DND-41 (cell line): ENCODE measurements around the gene ADGRF5.

Experiments
- ATAC-seq: fragments of 200-7000 bp; cut with Tn5 transposase; 3 replicates; pipeline ENCODE4 v1.9.1; 2021; ENCODE audit warnings: low read depth; ENCODE audit not compliant: insufficient read depth
- DNase-seq: peaks from one replicate; pipeline ENCODE4 v3.0.0-alpha.2; 2020
- H2AFZ ChIP-seq: 2 replicates; pipeline ENCODE4 v1.6.0; 2012; ENCODE audit warnings: low read depth, low read length
- H3K27ac ChIP-seq: 2 replicates; pipeline ENCODE4 v1.5.1; 2012; ENCODE audit warnings: low read length, inconsistent platforms
- H3K27me3 ChIP-seq: fragments of 200-600 bp; sonication (generic); 2 replicates; pipeline ENCODE4 v1.6.0; 2012; ENCODE audit warnings: low read length, mild to moderate bottlenecking, inconsistent platforms; ENCODE audit not compliant: insufficient read depth, poor library complexity
- H3K36me3 ChIP-seq: 2 replicates; pipeline ENCODE4 v1.5.1; 2012; ENCODE audit warnings: low read length, inconsistent platforms; ENCODE audit not compliant: insufficient read depth
- H3K4me1 ChIP-seq: 2 replicates; pipeline ENCODE4 v1.5.1; 2012; ENCODE audit warnings: mild to moderate bottlenecking, low read length; ENCODE audit not compliant: insufficient read depth
- H3K4me2 ChIP-seq: 2 replicates; pipeline ENCODE4 v1.6.0; 2012; ENCODE audit warnings: mild to moderate bottlenecking, moderate library complexity, low read length, inconsistent platforms; ENCODE audit not compliant: insufficient read depth
- H3K4me3 ChIP-seq, 2 experiments: fragments of 200-600 bp in 1 of 2; shearing (Covaris generic) in 1 of 2; 2 replicates each; pipeline ENCODE4 v1.5.1; 2012 to 2016; ENCODE audit warnings: inconsistent platforms in 2 of 2, low read length in 2 of 2, mild to moderate bottlenecking in 2 of 2, low read depth in 1 of 2, moderate library complexity in 1 of 2
- H3K79me2 ChIP-seq: 2 replicates; pipeline ENCODE4 v1.6.0; 2012; ENCODE audit warnings: low read length, inconsistent platforms; ENCODE audit not compliant: insufficient read depth
- H3K9ac ChIP-seq: 2 replicates; pipeline ENCODE4 v1.6.0; 2012; ENCODE audit warnings: low read depth, mild to moderate bottlenecking, inconsistent platforms, low read length, moderate library complexity
- H3K9me3 ChIP-seq: 2 replicates; pipeline ENCODE4 v1.5.1; 2012; ENCODE audit warnings: low read length, moderate library complexity, mild to moderate bottlenecking, inconsistent platforms; ENCODE audit not compliant: insufficient read depth, severe bottlenecking
- H4K20me1 ChIP-seq: 2 replicates; pipeline ENCODE4 v1.6.0; 2012; ENCODE audit warnings: low read length; ENCODE audit not compliant: insufficient read depth
- CTCF ChIP-seq: IDR thresholded peaks from 2 replicates; pipeline ENCODE4 v1.5.1; 2012; ENCODE audit warnings: borderline replicate concordance, low read length, moderate library complexity, mild to moderate bottlenecking; ENCODE audit not compliant: poor library complexity, severe bottlenecking; ENCODE audit errors: extremely low read depth
- EZH2 ChIP-seq: IDR thresholded peaks from 3 replicates; pipeline ENCODE4 v1.6.1; 2012; ENCODE audit warnings: borderline replicate concordance, low read depth, mild to moderate bottlenecking, moderate library complexity, low read length, inconsistent platforms; ENCODE audit not compliant: severe bottlenecking

ADGRF5 gene

GRCh38 chr6:46876126-46876525 lies 45.6 kb downstream of the ADGRF5 start:
- H3K27ac ChIP-seq = no peak overlapping the region
- no peaks in the 10 kb centered on the region for H3K36me3 ChIP-seq
- H4K20me1 ChIP-seq = no peaks in the 10 kb centered on the region
- no peak overlapping the region for H2AFZ ChIP-seq
- TF ChIP-seq CTCF = no peak
- TF ChIP-seq EZH2 = no peak
- H3K4me2 ChIP-seq = no peak overlapping the region
- H3K4me3 ChIP-seq = no peak overlapping the region
- ATAC-seq (no peak), DNase-seq (no peak)
- no peaks in the 10 kb centered on the region for H3K4me1 ChIP-seq
- H3K27me3 ChIP-seq = peaks cover 2% of the 10 kb centered on the region
- no peaks in the 10 kb centered on the region for H3K79me2 ChIP-seq
- no peaks in the 10 kb centered on the region for H3K9me3 ChIP-seq
- no peak overlapping the region for H3K9ac ChIP-seq

DNA sequence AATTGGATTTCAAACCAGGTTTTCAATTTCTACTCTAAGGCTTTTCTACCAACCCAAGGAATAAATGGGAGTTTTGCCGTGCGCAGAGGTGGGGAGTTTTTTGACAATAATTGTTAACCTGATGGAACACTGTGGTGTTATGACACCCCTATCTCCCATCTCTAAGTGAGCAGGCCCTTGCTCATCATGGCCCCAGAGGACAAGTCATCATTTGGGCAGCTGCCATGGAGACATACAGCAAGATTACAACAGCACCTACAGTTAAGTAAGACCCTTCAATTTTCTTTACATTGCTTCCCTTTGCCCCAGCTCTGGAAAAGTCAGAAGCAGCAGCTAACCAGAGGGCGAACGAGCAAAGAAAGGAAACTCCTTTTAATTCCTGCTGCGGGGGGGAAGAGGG lies 54.3 kb downstream of the ADGRF5 start:
- no peaks in the 10 kb centered on the region for H4K20me1 ChIP-seq
- no peak overlapping the region for H3K27ac ChIP-seq
- no peak overlapping the region for H3K4me3 ChIP-seq
- no peak for DNase-seq
- no peaks in the 10 kb centered on the region for H3K4me1 ChIP-seq
- no peak overlapping the region for H3K9ac ChIP-seq
- H3K36me3 ChIP-seq = no peaks in the 10 kb centered on the region
- H3K9me3 ChIP-seq = no peaks in the 10 kb centered on the region
- peaks cover 5% of the 10 kb centered on the region for H3K27me3 ChIP-seq
- H2AFZ ChIP-seq = no peak overlapping the region
- no peaks in the 10 kb centered on the region for H3K79me2 ChIP-seq
- no peak overlapping the region for H3K4me2 ChIP-seq
- no peak for ATAC-seq
- TF ChIP-seq CTCF (no peak), EZH2 (no peak)

GRCh38 chr6:46865221-46865620 lies 56.5 kb downstream of the ADGRF5 start:
- Histone ChIP-seq H3K27me3 (peaks cover 2% of the 10 kb centered on the region), H3K4me2 (no peak overlapping the region), H3K27ac (no peak overlapping the region), H3K9me3 (no peaks in the 10 kb centered on the region), H3K4me1 (no peaks in the 10 kb centered on the region), H3K36me3 (no peaks in the 10 kb centered on the region), H3K79me2 (no peaks in the 10 kb centered on the region), H2AFZ (no peak overlapping the region), H3K4me3 (no peak overlapping the region), H3K9ac (no peak overlapping the region), H4K20me1 (no peaks in the 10 kb centered on the region)
- DNase-seq (no peak), ATAC-seq (no peak)
- TF ChIP-seq CTCF (no peak), EZH2 (no peak)

DNA sequence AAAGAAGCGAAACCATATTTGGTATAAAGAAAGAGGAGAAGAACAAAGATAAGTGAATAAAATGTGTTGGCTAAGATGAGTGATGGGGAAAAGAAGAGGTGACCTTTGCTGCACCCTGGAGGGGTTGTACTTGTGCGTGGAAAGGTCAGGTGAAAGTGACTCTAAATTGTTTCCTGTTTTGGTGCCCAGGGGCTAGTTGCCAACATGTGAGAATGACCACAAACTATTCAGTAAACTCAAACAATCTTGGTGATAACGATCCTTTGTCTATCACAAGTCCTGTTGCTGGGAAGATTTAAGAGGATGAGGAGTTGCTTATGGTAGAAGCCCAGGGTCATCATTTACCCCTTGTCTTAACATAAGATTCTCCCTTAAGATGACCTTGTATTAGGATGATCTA lies 57.9 kb downstream of the ADGRF5 start:
- Histone ChIP-seq H3K79me2 (no peaks in the 10 kb centered on the region), H4K20me1 (no peaks in the 10 kb centered on the region), H3K27me3 (peaks cover 2% of the 10 kb centered on the region), H3K4me3 (no peak overlapping the region), H3K9me3 (no peaks in the 10 kb centered on the region), H3K36me3 (no peaks in the 10 kb centered on the region), H3K9ac (no peak overlapping the region), H3K27ac (no peak overlapping the region), H3K4me1 (no peaks in the 10 kb centered on the region), H3K4me2 (no peak overlapping the region), H2AFZ (no peak overlapping the region)
- ATAC-seq (no peak), DNase-seq (no peak)
- TF ChIP-seq EZH2 = no peak
- no peak for TF ChIP-seq CTCF
